K562 (cell line): Measurements from ENCODE around the gene CLCNKA. TPM values are rescaled to one million over a fixed set of nuclear protein-coding genes. Genes with fewer than 3 reads are reported as not detected.

Source experiments
- ATAC-seq: fragments of 200-7000 bp; cut with Tn5 transposase; 3 replicates; pipeline ENCODE4 v1.9.1; 2020; ENCODE audit warnings: moderate library complexity
- BruUV-seq: library from RNA; stranded (reverse); fragments of 400-500 nt; replicated peaks from 2 replicates; lab custom pipeline; 2021; lab: Mats Ljungman, UMichigan
- CTCF ChIA-PET: fragments of 300-600 bp; formaldehyde crosslinking; extraction: SDS; loops from one replicate; lab custom pipeline; 2021; ENCODE audit warnings: low intra/inter-chr PET ratio; lab: Yijun Ruan, JAX
- POLR2A ChIA-PET: fragments of 300-600, 350-650 bp; sonication (Branson Sonifier 250); formaldehyde crosslinking; extraction: SDS; loops from one replicate; lab custom pipeline; 2021; ENCODE audit warnings: antibody characterized with exemption, inconsistent platforms; lab: Yijun Ruan, JAX
- DNase-seq, 4 experiments: peaks; one replicate each; pipeline versions ENCODE4 v3.0.0 to v3.0.0-alpha.2; 2011 to 2018; ENCODE audit warnings: low spot score in 3 of 4, mixed read lengths in 3 of 4; ENCODE audit errors: extremely low read depth in 1 of 4
- FAIRE-seq: peaks from 2 replicates; lab custom pipeline; 2011; peaks lifted over from hg19 to GRCh38; lab: Jason Lieb, UNC
- H2AFZ ChIP-seq: 2 replicates; pipeline ENCODE4 v1.6.0; 2011; ENCODE audit warnings: low read depth, low read length, control low read depth, inconsistent platforms
- H3K27ac ChIP-seq: fragments of 200-600 bp; 3 replicates; pipeline ENCODE4 v1.8.0; 2011; ENCODE audit warnings: low read depth, mild to moderate bottlenecking, control low read depth, inconsistent platforms, low read length, moderate library complexity, mixed read lengths; ENCODE audit errors: extremely low read depth
- H3K27me3 ChIP-seq, 2 experiments: fragments of 300-600 bp in 1 of 2; 2 replicates in 1 of 2; 3 replicates in 1 of 2; pipeline versions ENCODE4 v1.6.0 to v1.8.0; 2011; ENCODE audit warnings: inconsistent platforms in 2 of 2, low read length in 2 of 2, mild to moderate bottlenecking in 1 of 2, mixed read lengths in 1 of 2, moderate library complexity in 1 of 2; ENCODE audit not compliant: control insufficient read depth in 2 of 2, insufficient read depth in 2 of 2
- H3K36me3 ChIP-seq: fragments of 300-600 bp; 3 replicates; pipeline ENCODE4 v1.8.0; 2011; ENCODE audit warnings: mild to moderate bottlenecking, low read length, inconsistent platforms; ENCODE audit not compliant: control insufficient read depth, insufficient read depth
- H3K4me1 ChIP-seq, 2 experiments: fragments of 200-600 bp in 1 of 2; replicated peaks in 1 of 2; 2 replicates in 1 of 2; 3 replicates in 1 of 2; pipeline versions ENCODE4 v1.5.1 to v1.8.0; 2011; ENCODE audit warnings: inconsistent platforms in 2 of 2, low read length in 2 of 2, mild to moderate bottlenecking in 1 of 2, mixed read lengths in 1 of 2, moderate library complexity in 1 of 2; ENCODE audit not compliant: control insufficient read depth in 2 of 2, insufficient read depth in 2 of 2
- H3K4me2 ChIP-seq: 2 replicates; pipeline ENCODE4 v1.6.1; 2011; ENCODE audit warnings: low read length, control low read depth, inconsistent platforms, mixed read lengths; ENCODE audit not compliant: insufficient read depth
- H3K4me3 ChIP-seq: fragments of 200-600 bp; sonication (generic), shearing (Covaris generic); 2 replicates; pipeline ENCODE4 v1.5.1; 2016; ENCODE audit warnings: control low read depth, inconsistent platforms
- H3K79me2 ChIP-seq: fragments of 200-600 bp; 3 replicates; pipeline ENCODE4 v1.8.0; 2011; ENCODE audit warnings: low read length, inconsistent platforms; ENCODE audit not compliant: control insufficient read depth, insufficient read depth
- H3K9ac ChIP-seq, 2 experiments: 2 replicates each; pipeline versions ENCODE4 v1.6.0 to v1.6.1; 2011; ENCODE audit warnings: low read depth in 2 of 2, low read length in 2 of 2, control low read depth in 1 of 2, inconsistent platforms in 1 of 2, mild to moderate bottlenecking in 1 of 2, mixed read lengths in 1 of 2; ENCODE audit not compliant: insufficient read depth in 1 of 2
- H3K9me1 ChIP-seq: one replicate; pipeline ENCODE4 v1.6.0; 2011; ENCODE audit warnings: inconsistent platforms, mild to moderate bottlenecking, low read length, moderate library complexity; ENCODE audit not compliant: control insufficient read depth, insufficient read depth
- H3K9me3 ChIP-seq: replicated peaks from 2 replicates; pipeline ENCODE4 v1.5.1; 2011; ENCODE audit warnings: low read depth, low read length, inconsistent platforms; ENCODE audit not compliant: control insufficient read depth, insufficient read depth
- H4K20me1 ChIP-seq: replicated peaks from 2 replicates; pipeline ENCODE4 v1.6.1; 2011; ENCODE audit warnings: low read length, inconsistent platforms, mixed read lengths; ENCODE audit not compliant: control insufficient read depth, insufficient read depth
- JUND ChIP-seq, 2 experiments: IDR thresholded peaks; 2 replicates in 1 of 2; 3 replicates in 1 of 2; pipeline ENCODE4 v1.6.1; 2011; ENCODE audit warnings: borderline replicate concordance in 2 of 2, low read depth in 2 of 2, low read length in 2 of 2, improper control_type of control experiment in 1 of 2, missing biosample characterization in 1 of 2, missing genetic modification characterization in 1 of 2, missing genetic modification reagents in 1 of 2
- RBM22 ChIP-seq: fragments of 200-400 bp; formaldehyde crosslinking; IDR thresholded peaks from 2 replicates; pipeline ENCODE4 v1.6.1; 2018; ENCODE audit warnings: low read length, low read depth; ENCODE audit not compliant: poor library complexity, severe bottlenecking
- ZNF197 ChIP-seq: fragments of 200-800 bp; sonication (Bioruptor generic); IDR thresholded peaks from 2 replicates; pipeline ENCODE4 v1.6.1; 2016; ENCODE audit warnings: low read depth, missing genetic modification characterization, missing compliant biosample characterization
- ZNF282 ChIP-seq: sonication (generic); formaldehyde crosslinking; IDR thresholded peaks from 2 replicates; pipeline ENCODE4 v1.8.1; 2023; ENCODE audit warnings: missing genetic modification reagents
- ZNF311 ChIP-seq: fragments of 250-450 bp; sonication (Bioruptor Pico); IDR thresholded peaks from 2 replicates; pipeline ENCODE4 v1.4.0; 2020; ENCODE audit warnings: mild to moderate bottlenecking, moderate library complexity
- WGBS: fragments of 100-300 bp; shearing (Covaris generic); methylation state at CpG from one replicate; pipeline ENCODE4 v1.1.6; 2016; ENCODE audit warnings: low coverage, mixed read lengths; ENCODE audit not compliant: insufficient coverage; ENCODE audit errors: missing lambda C conversion rate; 5-methylcytosine and 5-hydroxymethylcytosine counted together
- in situ Hi-C: fragments of 300-500 bp; cut with MboI; formaldehyde crosslinking; loops from 4 replicates; pipeline ENCODE4 v1.15.0; 2018; ENCODE audit warnings: inconsistent platforms, mixed read lengths
- intact Hi-C: fragments of 100-400 bp; cut with micrococcal nuclease; formaldehyde crosslinking; loops from 2 replicates; pipeline ENCODE4 v1.14.2; 2022
- polyA plus RNA-seq, 8 experiments: library from polyadenylated mRNA; depleted of rRNA in 4 of 8; stranded (reverse) in 5 of 8; unstranded in 3 of 8; fragments of >200 nt; fragmentation: Nextera tagmentation in 2 of 8; fragmentation: Illumina TruSeq in 1 of 8; extraction: Ambion mirVana in 2 of 8; extraction: Trizol in 1 of 8; gene quantifications; 2 replicates each; pipeline versions ENCODE4 v1.2.1 to v1.2.3, GENCODE V29; 2011 to 2014; ENCODE audit warnings: inconsistent platforms in 1 of 8, missing spikeins in 1 of 8
- total RNA-seq, 7 experiments: library from RNA; depleted of rRNA in 6 of 7; stranded (reverse); fragments of >200 nt in 6 of 7; fragmentation: Illumina TruSeq in 2 of 7; extraction: Trizol in 2 of 7; gene quantifications; 2 replicates each; pipeline versions ENCODE4 v1.2.1 to v1.2.3, GENCODE V29; 2011 to 2021; ENCODE audit warnings: low replicate concordance in 1 of 7
- TF ChIP-seq, protein P1 (sequence below): fragments of 450-650 bp; IDR thresholded peaks from 2 replicates; pipeline ENCODE4 v1.6.1; 2016; ENCODE audit warnings: low read depth

Gene CLCNKA
- total and polyA plus RNA-seq, 9 of the 15 experiments (the other 6 are each of a cell fraction or from before 2014, with no cell fraction given) = 0.03 to 0.37 (median 0.10) TPM; not detected in 3

DNA sequence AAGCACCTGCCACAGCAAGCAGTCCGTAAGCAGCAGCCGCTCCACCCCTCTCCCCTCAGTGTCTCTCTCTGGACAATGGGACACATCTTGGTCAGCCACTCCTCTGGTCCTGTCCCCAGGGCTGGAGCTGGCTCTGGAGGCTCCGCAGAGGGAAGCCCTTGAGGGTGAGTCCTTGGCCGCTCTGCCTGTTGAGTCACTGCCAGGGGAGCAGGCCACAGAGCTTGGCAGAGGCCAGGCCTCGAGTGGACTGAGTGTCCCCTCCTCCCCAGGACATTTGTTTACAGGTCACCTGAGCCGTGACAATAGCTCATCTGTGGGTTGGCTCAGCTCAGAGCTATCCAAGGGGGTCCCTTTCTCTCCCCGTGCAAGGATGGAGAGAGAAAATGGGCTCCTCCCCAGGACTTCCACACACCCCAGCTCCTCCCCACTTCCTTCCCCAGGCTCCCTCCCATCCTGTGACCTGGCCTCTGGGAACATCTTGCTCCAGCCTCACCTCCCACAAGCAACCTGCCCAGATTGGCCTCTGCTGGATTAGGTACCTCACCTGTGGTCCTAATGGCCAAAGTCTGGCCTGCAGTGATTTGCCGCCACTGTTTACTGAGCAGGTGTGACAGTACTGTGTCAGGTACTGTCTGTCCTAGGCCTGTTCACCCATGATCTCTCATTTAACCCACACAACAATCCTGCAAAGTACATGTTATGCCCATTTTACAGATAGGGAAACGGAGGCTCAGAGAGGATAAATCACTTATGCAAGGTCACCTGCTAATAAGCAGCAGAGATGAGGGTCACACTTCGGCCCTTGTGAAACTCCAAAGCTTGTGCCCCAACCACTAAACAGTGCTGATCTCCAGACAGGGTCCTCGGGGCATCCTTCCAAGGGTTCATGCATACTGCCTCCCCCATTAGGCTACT is 46.8 kb downstream of the CLCNKA start:
- Histone ChIP-seq H3K36me3 (no peaks in the 10 kb centered on the region), H3K27me3 (peaks cover 13 to 67% of the 10 kb centered on the region in 2 experiments), H3K4me2 (no peak overlapping the region), H3K4me1 (peaks cover 2 to 27% of the 10 kb centered on the region in 2 experiments; a peak in 3 of 5 replicates), H3K9ac (peak overlapping the region in 1 of 2 experiments; percentile 19; a peak in 1 of 4 replicates), H3K79me2 (no peaks in the 10 kb centered on the region), H3K9me3 (no peaks in the 10 kb centered on the region), H3K27ac (no peak overlapping the region), H2AFZ (no peak overlapping the region), H3K4me3 (no peak overlapping the region), H4K20me1 (peaks cover 10% of the 10 kb centered on the region; the same call in 1 of the 2 replicates), H3K9me1 (no peaks in the 10 kb centered on the region)
- intact Hi-C loops (no loop called here), in situ Hi-C loops (loop anchor here (10.0 kb wide), 1 partner anchor 54 kb away; the partner anchor contains the start of gene HSPB7)
- CTCF ChIA-PET = no interaction called here
- WGBS = 8% methylated on average over 10 of the region's 11 CpGs
- no peak; the same call in 2 of the 3 replicates for ATAC-seq
- POLR2A ChIA-PET = interaction anchor here (0.5 kb wide), 2 partner anchors 56 to 138 kb away, joined by 3 read pairs; no protein-coding TSS in a partner anchor
- DNase-seq = no peak
- peak; percentile 62 for FAIRE-seq
- BruUV-seq = no TSS peak
- TF ChIP-seq, protein P1, sequence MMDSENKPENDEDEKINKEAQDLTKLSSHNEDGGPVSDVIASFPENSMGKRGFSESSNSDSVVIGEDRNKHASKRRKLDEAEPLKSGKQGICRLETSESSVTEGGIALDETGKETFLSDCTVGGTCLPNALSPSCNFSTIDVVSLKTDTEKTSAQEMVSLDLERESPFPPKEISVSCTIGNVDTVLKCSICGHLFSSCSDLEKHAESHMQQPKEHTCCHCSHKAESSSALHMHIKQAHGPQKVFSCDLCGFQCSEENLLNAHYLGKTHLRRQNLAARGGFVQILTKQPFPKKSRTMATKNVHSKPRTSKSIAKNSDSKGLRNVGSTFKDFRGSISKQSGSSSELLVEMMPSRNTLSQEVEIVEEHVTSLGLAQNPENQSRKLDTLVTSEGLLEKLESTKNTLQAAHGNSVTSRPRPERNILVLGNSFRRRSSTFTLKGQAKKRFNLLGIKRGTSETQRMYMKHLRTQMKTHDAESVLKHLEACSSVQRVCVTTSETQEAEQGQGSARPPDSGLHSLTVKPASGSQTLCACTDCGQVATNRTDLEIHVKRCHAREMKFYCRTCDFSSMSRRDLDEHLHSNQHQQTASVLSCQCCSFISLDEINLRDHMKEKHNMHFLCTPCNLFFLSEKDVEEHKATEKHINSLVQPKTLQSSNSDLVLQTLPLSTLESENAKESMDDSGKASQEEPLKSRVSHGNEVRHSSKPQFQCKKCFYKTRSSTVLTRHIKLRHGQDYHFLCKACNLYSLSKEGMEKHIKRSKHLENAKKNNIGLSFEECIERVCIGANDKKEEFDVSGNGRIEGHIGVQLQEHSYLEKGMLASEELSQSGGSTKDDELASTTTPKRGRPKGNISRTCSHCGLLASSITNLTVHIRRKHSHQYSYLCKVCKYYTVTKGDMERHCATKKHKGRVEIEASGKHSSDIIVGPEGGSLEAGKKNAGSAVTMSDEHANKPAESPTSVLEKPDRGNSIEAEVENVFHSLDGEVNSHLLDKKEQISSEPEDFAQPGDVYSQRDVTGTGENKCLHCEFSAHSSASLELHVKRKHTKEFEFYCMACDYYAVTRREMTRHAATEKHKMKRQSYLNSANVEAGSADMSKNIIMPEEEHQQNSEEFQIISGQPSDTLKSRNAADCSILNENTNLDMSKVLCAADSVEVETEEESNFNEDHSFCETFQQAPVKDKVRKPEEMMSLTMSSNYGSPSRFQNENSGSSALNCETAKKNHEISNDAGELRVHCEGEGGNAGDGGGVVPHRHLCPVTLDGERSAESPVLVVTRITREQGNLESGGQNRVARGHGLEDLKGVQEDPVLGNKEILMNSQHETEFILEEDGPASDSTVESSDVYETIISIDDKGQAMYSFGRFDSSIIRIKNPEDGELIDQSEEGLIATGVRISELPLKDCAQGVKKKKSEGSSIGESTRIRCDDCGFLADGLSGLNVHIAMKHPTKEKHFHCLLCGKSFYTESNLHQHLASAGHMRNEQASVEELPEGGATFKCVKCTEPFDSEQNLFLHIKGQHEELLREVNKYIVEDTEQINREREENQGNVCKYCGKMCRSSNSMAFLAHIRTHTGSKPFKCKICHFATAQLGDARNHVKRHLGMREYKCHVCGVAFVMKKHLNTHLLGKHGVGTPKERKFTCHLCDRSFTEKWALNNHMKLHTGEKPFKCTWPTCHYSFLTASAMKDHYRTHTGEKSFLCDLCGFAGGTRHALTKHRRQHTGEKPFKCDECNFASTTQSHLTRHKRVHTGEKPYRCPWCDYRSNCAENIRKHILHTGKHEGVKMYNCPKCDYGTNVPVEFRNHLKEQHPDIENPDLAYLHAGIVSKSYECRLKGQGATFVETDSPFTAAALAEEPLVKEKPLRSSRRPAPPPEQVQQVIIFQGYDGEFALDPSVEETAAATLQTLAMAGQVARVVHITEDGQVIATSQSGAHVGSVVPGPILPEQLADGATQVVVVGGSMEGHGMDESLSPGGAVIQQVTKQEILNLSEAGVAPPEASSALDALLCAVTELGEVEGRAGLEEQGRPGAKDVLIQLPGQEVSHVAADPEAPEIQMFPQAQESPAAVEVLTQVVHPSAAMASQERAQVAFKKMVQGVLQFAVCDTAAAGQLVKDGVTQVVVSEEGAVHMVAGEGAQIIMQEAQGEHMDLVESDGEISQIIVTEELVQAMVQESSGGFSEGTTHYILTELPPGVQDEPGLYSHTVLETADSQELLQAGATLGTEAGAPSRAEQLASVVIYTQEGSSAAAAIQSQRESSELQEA = no peak
- TF ChIP-seq ZNF197 (no peak), JUND (IDR thresholded peaks at IDR 0.05; ENCODE audit: borderline replicate concordance, low read depth, low read length) (no peak), JUND (tag; IDR thresholded peaks at IDR 0.05; ENCODE audit: borderline replicate concordance, low read depth, low read length) (no peak), RBM22 (no peak), ZNF311 (CRISPR knock-in tag) (no peak), ZNF282 (CRISPR knock-in tag) (0 out of 2 replicates have a peak, but pooled peaks have one; percentile 46)
